Panc1 (cell line): ENCODE measurements around the gene UBD.

ENCODE experiments used
- POLR2AphosphoS5 ChIP-seq: IDR thresholded peaks from 2 replicates; pipeline ENCODE4 v1.6.1; 2012; ENCODE audit warnings: mild to moderate bottlenecking, low read depth, low read length, moderate library complexity
- REST ChIP-seq, 2 experiments: IDR thresholded peaks; 2 replicates each; pipeline ENCODE4 v1.6.1; 2011 to 2012; ENCODE audit warnings: low read depth in 2 of 2, control low read depth in 1 of 2, low read length in 1 of 2, mild to moderate bottlenecking in 1 of 2, moderate library complexity in 1 of 2; ENCODE audit not compliant: insufficient read depth in 1 of 2
- SIN3A ChIP-seq: IDR thresholded peaks from 2 replicates; pipeline ENCODE4 v1.6.1; 2012; ENCODE audit warnings: low read depth, mild to moderate bottlenecking, low read length, moderate library complexity, borderline replicate concordance; ENCODE audit not compliant: insufficient read depth
- TF ChIP-seq, protein P1 (sequence below): fragments of 450-650 bp; IDR thresholded peaks from 2 replicates; pipeline ENCODE4 v1.5.1; 2017; ENCODE audit warnings: mild to moderate bottlenecking

DNA sequence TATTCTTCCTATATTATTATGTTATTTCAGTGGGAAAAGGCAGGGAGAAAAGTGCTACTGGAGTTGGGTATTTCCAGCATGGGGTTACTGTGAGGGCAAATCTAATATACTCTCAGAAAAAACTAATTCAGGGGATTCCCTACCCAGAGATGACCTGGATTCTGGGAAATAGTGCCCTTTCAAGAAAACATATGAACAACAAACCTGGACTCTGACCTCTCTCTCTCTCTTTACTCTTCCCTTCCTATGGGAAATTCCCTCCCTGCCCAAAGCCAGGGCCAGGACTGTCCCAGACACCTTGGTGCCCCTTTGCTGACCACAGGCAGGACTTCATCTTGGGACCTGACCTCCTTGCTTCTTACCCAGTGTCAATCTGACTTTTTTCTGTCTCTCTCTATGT, 1.6 kb upstream of the UBD start:
- TF ChIP-seq, protein P1, sequence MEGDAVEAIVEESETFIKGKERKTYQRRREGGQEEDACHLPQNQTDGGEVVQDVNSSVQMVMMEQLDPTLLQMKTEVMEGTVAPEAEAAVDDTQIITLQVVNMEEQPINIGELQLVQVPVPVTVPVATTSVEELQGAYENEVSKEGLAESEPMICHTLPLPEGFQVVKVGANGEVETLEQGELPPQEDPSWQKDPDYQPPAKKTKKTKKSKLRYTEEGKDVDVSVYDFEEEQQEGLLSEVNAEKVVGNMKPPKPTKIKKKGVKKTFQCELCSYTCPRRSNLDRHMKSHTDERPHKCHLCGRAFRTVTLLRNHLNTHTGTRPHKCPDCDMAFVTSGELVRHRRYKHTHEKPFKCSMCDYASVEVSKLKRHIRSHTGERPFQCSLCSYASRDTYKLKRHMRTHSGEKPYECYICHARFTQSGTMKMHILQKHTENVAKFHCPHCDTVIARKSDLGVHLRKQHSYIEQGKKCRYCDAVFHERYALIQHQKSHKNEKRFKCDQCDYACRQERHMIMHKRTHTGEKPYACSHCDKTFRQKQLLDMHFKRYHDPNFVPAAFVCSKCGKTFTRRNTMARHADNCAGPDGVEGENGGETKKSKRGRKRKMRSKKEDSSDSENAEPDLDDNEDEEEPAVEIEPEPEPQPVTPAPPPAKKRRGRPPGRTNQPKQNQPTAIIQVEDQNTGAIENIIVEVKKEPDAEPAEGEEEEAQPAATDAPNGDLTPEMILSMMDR = no peak
- TF ChIP-seq POLR2AphosphoS5 = no peak
- no peak for TF ChIP-seq REST (IDR thresholded peaks at IDR 0.05; ENCODE audit: insufficient read depth in 1 of 2, low read depth in 2 of 2, low read length in 1 of 2)
- no peak for TF ChIP-seq SIN3A
